ENCODE results near the gene GALNTL6. TPM values are rescaled to one million over a fixed set of nuclear protein-coding genes. Genes with fewer than 3 reads are reported as not detected.

Gene GALNTL6
- total and polyA plus RNA-seq, 9 of the 15 experiments (the other 6 are each of a cell fraction or from before 2014, with no cell fraction given): 0.18 to 0.50 (median 0.29) TPM

GRCh38 chr4:172142281-172142741 lies 329.1 kb downstream of the GALNTL6 start (continued):
- TF ChIP-seq ZBTB40 (IDR thresholded peaks at IDR 0.05) (no peak), ZBTB40 (CRISPR knock-in tag; IDR thresholded peaks at IDR 0.05) (no peak), SFPQ (IDR thresholded peaks at IDR 0.05; ENCODE audit: low read depth, low read length) (no peak), CBX8 (IDR thresholded peaks at IDR 0.05; ENCODE audit: borderline replicate concordance, extremely low read depth, low read depth, low read length, poor library complexity, severe bottlenecking) (no peak), CHD1 (IDR thresholded peaks at IDR 0.05; ENCODE audit: low read length) (no peak), WHSC1 (IDR thresholded peaks at IDR 0.05; ENCODE audit: low read length) (no peak), ATF4 (CRISPR knock-in tag; IDR thresholded peaks at IDR 0.05) (0 out of 2 replicates have a peak, but pooled peaks have one; percentile 33), TCF3 (CRISPR knock-in tag; IDR thresholded peaks at IDR 0.05) (0 out of 2 replicates have a peak, but pooled peaks have one; percentile 6), HINFP (tag; conservative IDR thresholded peaks at IDR 0.05; ENCODE audit: low read depth) (no peak), DMBX1 (CRISPR knock-in tag; IDR thresholded peaks at IDR 0.05; ENCODE audit: borderline replicate concordance) (no peak)

All from K562 (cell line).